Osteocyte (in vitro differentiated cells): ENCODE results near the gene NRG3. TPM values are rescaled to one million over a fixed set of nuclear protein-coding genes. Genes with fewer than 3 reads are reported as not detected.

Experiments used
- DNase-seq: peaks from one replicate; pipeline ENCODE4 v3.0.0; 2021; ENCODE audit warnings: mixed read lengths; ENCODE audit not compliant: unreplicated experiment; ENCODE audit errors: extremely low spot score
- H3K27ac Mint-ChIP-seq: one replicate; pipeline ENCODE4 v1.8.0; 2021; ENCODE audit warnings: mild to moderate bottlenecking, mixed read lengths; ENCODE audit not compliant: unreplicated experiment
- H3K27me3 Mint-ChIP-seq: one replicate; pipeline ENCODE4 v1.8.0; 2021; ENCODE audit warnings: mixed read lengths; ENCODE audit not compliant: unreplicated experiment
- H3K36me3 Mint-ChIP-seq: one replicate; pipeline ENCODE4 v1.8.0; 2021; ENCODE audit warnings: mixed read lengths; ENCODE audit not compliant: unreplicated experiment
- H3K4me1 Mint-ChIP-seq: one replicate; pipeline ENCODE4 v1.8.0; 2021; ENCODE audit warnings: mixed read lengths; ENCODE audit not compliant: unreplicated experiment
- H3K4me3 Mint-ChIP-seq: one replicate; pipeline ENCODE4 v1.8.0; 2021; ENCODE audit warnings: mild to moderate bottlenecking, moderate library complexity, mixed read lengths; ENCODE audit not compliant: unreplicated experiment
- H3K9me3 Mint-ChIP-seq: one replicate; pipeline ENCODE4 v1.8.0; 2021; ENCODE audit warnings: mixed read lengths; ENCODE audit not compliant: unreplicated experiment
- total RNA-seq: library from RNA; stranded (reverse); gene quantifications from 2 replicates; pipeline ENCODE4 v1.2.1, GENCODE V29; 2021
- TF ChIP-seq, protein P1 (sequence below): fragments of 200-600 bp; sonication (generic); IDR thresholded peaks from 2 replicates; pipeline ENCODE4 v1.5.0; 2021; ENCODE audit warnings: antibody characterized with exemption, mild to moderate bottlenecking, moderate library complexity

Gene NRG3
- total RNA-seq, 1 donor from 2014 or later: not detected

DNA sequence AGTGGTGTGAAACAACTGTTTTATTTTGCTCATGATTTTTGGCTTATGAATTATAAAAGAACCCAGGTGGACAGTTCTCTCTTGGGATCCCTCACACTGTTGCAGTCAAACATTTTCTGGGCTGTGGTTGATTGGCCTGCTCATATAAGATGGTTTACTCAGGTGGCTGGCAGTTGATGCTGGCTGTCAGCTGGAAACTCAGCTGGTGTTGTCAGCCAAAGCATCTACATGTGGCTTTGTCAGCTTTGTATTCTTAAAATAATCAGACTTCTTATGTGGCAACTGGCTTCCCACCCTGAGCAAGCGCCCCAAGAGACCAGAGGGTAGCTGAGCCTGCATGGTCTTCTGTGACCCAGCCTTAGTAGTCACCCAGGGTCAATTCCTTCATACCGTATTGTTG lies 534.7 kb downstream of the NRG3 start:
- Mint-ChIP-seq H3K27me3 (no peaks in the 10 kb centered on the region), H3K4me3 (no peak overlapping the region), H3K4me1 (no peaks in the 10 kb centered on the region), H3K9me3 (peaks cover 15% of the 10 kb centered on the region), H3K27ac (no peak overlapping the region), H3K36me3 (no peaks in the 10 kb centered on the region)
- TF ChIP-seq, protein P1, sequence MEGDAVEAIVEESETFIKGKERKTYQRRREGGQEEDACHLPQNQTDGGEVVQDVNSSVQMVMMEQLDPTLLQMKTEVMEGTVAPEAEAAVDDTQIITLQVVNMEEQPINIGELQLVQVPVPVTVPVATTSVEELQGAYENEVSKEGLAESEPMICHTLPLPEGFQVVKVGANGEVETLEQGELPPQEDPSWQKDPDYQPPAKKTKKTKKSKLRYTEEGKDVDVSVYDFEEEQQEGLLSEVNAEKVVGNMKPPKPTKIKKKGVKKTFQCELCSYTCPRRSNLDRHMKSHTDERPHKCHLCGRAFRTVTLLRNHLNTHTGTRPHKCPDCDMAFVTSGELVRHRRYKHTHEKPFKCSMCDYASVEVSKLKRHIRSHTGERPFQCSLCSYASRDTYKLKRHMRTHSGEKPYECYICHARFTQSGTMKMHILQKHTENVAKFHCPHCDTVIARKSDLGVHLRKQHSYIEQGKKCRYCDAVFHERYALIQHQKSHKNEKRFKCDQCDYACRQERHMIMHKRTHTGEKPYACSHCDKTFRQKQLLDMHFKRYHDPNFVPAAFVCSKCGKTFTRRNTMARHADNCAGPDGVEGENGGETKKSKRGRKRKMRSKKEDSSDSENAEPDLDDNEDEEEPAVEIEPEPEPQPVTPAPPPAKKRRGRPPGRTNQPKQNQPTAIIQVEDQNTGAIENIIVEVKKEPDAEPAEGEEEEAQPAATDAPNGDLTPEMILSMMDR: no peak
- DNase-seq: no peak

DNA sequence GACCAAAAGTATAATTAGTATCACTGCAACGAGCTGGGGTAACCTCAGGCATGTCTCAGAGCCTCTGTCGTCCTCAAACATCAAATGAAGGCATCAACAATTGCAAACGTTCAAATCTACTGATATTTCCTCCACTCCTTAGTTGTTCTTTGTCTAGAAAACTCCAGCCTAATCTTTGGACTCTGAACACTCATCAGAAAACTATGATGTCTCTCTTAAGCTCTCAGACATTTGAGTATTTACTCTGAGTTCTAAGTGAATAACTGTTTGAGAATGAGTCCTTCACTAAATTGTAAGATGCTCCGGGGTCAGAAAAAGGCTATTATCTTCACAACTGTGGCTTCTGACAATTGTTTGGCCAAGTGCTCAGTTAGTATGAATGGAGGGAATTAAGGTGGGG lies 536.4 kb downstream of the NRG3 start:
- H3K4me1 Mint-ChIP-seq: no peaks in the 10 kb centered on the region
- no peak overlapping the region for H3K27ac Mint-ChIP-seq
- TF ChIP-seq, protein P1: no peak
- DNase-seq: no peak
- no peaks in the 10 kb centered on the region for H3K27me3 Mint-ChIP-seq
- no peaks in the 10 kb centered on the region for H3K36me3 Mint-ChIP-seq
- peaks cover 22% of the 10 kb centered on the region for H3K9me3 Mint-ChIP-seq
- no peak overlapping the region for H3K4me3 Mint-ChIP-seq

DNA sequence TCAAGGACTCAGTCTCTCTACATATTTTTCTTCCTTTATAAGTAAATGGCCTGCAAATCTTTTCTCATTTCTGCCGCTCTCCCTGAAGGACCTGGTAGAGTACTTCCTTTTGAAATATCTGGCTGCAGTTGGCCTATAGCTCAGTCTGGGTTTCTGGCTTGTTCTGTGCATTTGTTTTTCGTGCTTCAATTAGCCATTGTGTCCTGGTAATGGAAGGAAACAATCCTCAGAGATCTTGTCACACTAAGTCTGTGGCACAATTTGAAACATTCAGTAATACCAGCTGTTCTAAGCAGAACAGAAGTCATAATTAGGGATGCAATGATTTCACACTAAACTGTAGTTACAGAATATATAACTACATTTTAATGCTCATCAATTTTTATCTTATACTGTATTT lies 545.0 kb downstream of the NRG3 start:
- no peaks in the 10 kb centered on the region for H3K36me3 Mint-ChIP-seq
- H3K27me3 Mint-ChIP-seq: no peaks in the 10 kb centered on the region
- TF ChIP-seq, protein P1: no peak
- H3K27ac Mint-ChIP-seq: no peak overlapping the region
- H3K9me3 Mint-ChIP-seq: peaks cover 26% of the 10 kb centered on the region
- no peak for DNase-seq
- no peak overlapping the region for H3K4me3 Mint-ChIP-seq
- no peaks in the 10 kb centered on the region for H3K4me1 Mint-ChIP-seq

DNA sequence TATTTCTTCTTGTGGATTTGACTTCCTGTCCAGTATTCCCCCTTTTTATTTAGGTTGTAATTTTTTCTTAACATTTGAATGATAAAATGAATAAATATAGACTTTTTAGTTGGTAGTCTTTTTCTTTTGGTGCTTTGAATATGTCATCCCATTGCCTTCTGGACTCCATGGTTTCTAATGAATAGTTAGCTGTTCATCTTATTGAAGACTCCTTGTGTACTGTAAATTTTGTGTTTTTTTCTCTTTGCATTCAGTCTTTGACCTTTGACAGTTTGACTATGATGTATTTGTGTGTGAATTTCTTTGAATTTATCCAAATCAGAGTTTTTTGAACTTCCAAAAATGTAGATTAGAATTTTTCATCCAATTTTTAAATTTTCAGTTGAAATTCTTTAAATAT lies 554.3 kb downstream of the NRG3 start:
- no peak overlapping the region for H3K4me3 Mint-ChIP-seq
- no peaks in the 10 kb centered on the region for H3K4me1 Mint-ChIP-seq
- H3K27me3 Mint-ChIP-seq: no peaks in the 10 kb centered on the region
- DNase-seq: no peak
- peaks cover 69% of the 10 kb centered on the region for H3K9me3 Mint-ChIP-seq
- no peaks in the 10 kb centered on the region for H3K36me3 Mint-ChIP-seq
- TF ChIP-seq, protein P1: no peak
- no peak overlapping the region for H3K27ac Mint-ChIP-seq

DNA sequence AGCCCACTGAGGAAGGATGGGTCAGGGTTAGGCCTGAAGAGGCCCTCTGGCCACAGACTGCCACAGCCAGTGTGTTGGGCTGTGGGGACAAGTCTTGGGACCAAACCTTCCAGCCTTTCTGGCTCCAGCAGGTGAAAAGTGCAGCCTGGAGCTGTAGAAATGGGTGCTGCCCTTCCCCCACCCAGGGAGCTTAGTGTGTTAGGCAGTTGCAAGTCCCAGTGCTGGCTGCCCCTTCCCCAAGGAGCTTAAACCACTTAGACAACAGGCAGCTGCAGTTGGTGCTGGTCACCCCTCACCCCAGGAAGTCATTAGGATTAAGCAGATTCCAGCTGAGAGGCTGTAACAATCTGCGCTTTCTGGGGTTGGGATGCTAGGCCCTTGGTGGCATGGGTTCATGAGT lies 563.3 kb downstream of the NRG3 start:
- no peak overlapping the region for H3K4me3 Mint-ChIP-seq
- H3K36me3 Mint-ChIP-seq: no peaks in the 10 kb centered on the region
- peaks cover 16% of the 10 kb centered on the region for H3K9me3 Mint-ChIP-seq
- TF ChIP-seq, protein P1: no peak
- H3K27ac Mint-ChIP-seq: no peak overlapping the region
- no peaks in the 10 kb centered on the region for H3K27me3 Mint-ChIP-seq
- H3K4me1 Mint-ChIP-seq: no peaks in the 10 kb centered on the region
- DNase-seq: no peak
